Measurements from ENCODE around the gene RFX5.
"Not testable (repeated sequence)": the region's sequence is repeated elsewhere in the genome, so short reads cannot be mapped to it uniquely, and the experiment has no call there.

RFX5 gene

GRCh38 chr1:151361883-151362282 is 14.8 kb upstream of the RFX5 start:
- FAIRE-seq: no peak

GRCh38 chr1:151356696-151357095 is 9.6 kb upstream of the RFX5 start:
- no peak for FAIRE-seq

- FAIRE-seq: no peak
Observed at GRCh38 chr1:151352021-151352718, 5.1 kb upstream of the RFX5 start.

GRCh38 chr1:151350323-151350722 is 3.3 kb upstream of the RFX5 start:
- not testable (repeated sequence) for FAIRE-seq

- FAIRE-seq: no peak
Observed at GRCh38 chr1:151347523-151348246, 633 bp upstream of the RFX5 start.

- no peak for FAIRE-seq
Observed at GRCh38 chr1:151346082-151346768, 827 bp downstream of the RFX5 start.

GRCh38 chr1:151344291-151344690 is 2.8 kb downstream of the RFX5 start:
- no peak for FAIRE-seq

- FAIRE-seq: no peak
Observed at GRCh38 chr1:151343587-151343986, 3.5 kb downstream of the RFX5 start.

- no peak for FAIRE-seq
Observed at GRCh38 chr1:151342569-151342968, 4.5 kb downstream of the RFX5 start.

- no peak for FAIRE-seq
Observed at GRCh38 chr1:151342021-151342420, 5.0 kb downstream of the RFX5 start.

- no peak for FAIRE-seq
Observed at GRCh38 chr1:151340870-151341754, 5.9 kb downstream of the RFX5 start.

- no peak for FAIRE-seq
Observed at GRCh38 chr1:151336556-151336955, 10.5 kb downstream of the RFX5 start.

- FAIRE-seq: no peak
Observed at GRCh38 chr1:151334822-151335221, 12.2 kb downstream of the RFX5 start.

- FAIRE-seq: no peak
Observed at GRCh38 chr1:151327903-151328674, 19.0 kb downstream of the RFX5 start.

GRCh38 chr1:151327223-151327902 is 19.7 kb downstream of the RFX5 start, which contains the start of gene PI4KB:
PI4KB (minus strand) TSS chr1:151327416; CDS start chr1:151316481, 10,935 bp downstream.
- peak; percentile 5 for FAIRE-seq

- no peak for FAIRE-seq
Observed at GRCh38 chr1:151326619-151327222, 20.3 kb downstream of the RFX5 start.

- no peak for FAIRE-seq
Observed at GRCh38 chr1:151325646-151326429, 21.2 kb downstream of the RFX5 start.

- FAIRE-seq: no peak
Observed at GRCh38 chr1:151325231-151325630, 21.8 kb downstream of the RFX5 start.

- FAIRE-seq: no peak
Observed at GRCh38 chr1:151324390-151324930, 22.6 kb downstream of the RFX5 start.

- FAIRE-seq: no peak
Observed at GRCh38 chr1:151318975-151319374, 28.1 kb downstream of the RFX5 start.
